HUES6 (cell line): ENCODE measurements around the gene KIF1A.
"Not testable (repeated sequence)": the region's sequence is repeated elsewhere in the genome, so short reads cannot be mapped to it uniquely, and the experiment has no call there.

Source experiments
- H3K27ac ChIP-seq: 2 replicates; pipeline ENCODE4 v1.7.0; 2013; ENCODE audit warnings: low read depth, mild to moderate bottlenecking, low read length, inconsistent platforms
- H3K27me3 ChIP-seq: 2 replicates; pipeline ENCODE4 v1.6.1; 2013; ENCODE audit warnings: low read length; ENCODE audit not compliant: control insufficient read depth, insufficient read depth
- H3K36me3 ChIP-seq: 2 replicates; pipeline ENCODE4 v1.6.1; 2013; ENCODE audit warnings: low read length; ENCODE audit not compliant: control insufficient read depth, insufficient read depth
- H3K4me1 ChIP-seq: 2 replicates; pipeline ENCODE4 v1.6.1; 2013; ENCODE audit warnings: low read length; ENCODE audit not compliant: control insufficient read depth, insufficient read depth
- H3K4me3 ChIP-seq: 2 replicates; pipeline ENCODE4 v1.5.1; 2013; ENCODE audit warnings: low read depth, low read length
- H3K9ac ChIP-seq: one replicate; pipeline ENCODE4 v1.6.1; 2013; ENCODE audit warnings: mild to moderate bottlenecking, low read length
- H3K9me3 ChIP-seq: 2 replicates; pipeline ENCODE4 v1.6.1; 2013; ENCODE audit warnings: low read depth, low read length; ENCODE audit not compliant: control insufficient read depth, insufficient read depth

The KIF1A gene

GRCh38 chr2:240846873-240847595 is 27.0 kb upstream of the KIF1A start:
- H3K4me3 ChIP-seq = no peak overlapping the region
- H3K27me3 ChIP-seq = no peaks in the 10 kb centered on the region
- H3K27ac ChIP-seq = no peak overlapping the region
- no peak overlapping the region for H3K9ac ChIP-seq
- H3K9me3 ChIP-seq = peaks cover 14% of the 10 kb centered on the region
- H3K36me3 ChIP-seq = no peaks in the 10 kb centered on the region
- peaks cover 4% of the 10 kb centered on the region; the same call in 1 of the 2 replicates for H3K4me1 ChIP-seq

- H3K27ac ChIP-seq = not testable (repeated sequence)
Measured at GRCh38 chr2:240846309-240846708, 26.3 kb upstream of the KIF1A start.

GRCh38 chr2:240840435-240841060 is 20.5 kb upstream of the KIF1A start:
- Histone ChIP-seq H3K36me3 (no peaks in the 10 kb centered on the region), H3K27me3 (no peaks in the 10 kb centered on the region), H3K4me1 (peaks cover 4% of the 10 kb centered on the region; the same call in 1 of the 2 replicates), H3K4me3 (no peak overlapping the region), H3K9me3 (peaks cover 7% of the 10 kb centered on the region), H3K27ac (no peak overlapping the region), H3K9ac (no peak overlapping the region)

More at GRCh38 chr2:240846309-240846708, 26.3 kb upstream of the KIF1A start:
- H3K9me3 ChIP-seq = peaks cover 14% of the 10 kb centered on the region
- not testable (repeated sequence) for H3K4me3 ChIP-seq, H3K27me3 ChIP-seq, H3K4me1 ChIP-seq, H3K36me3 ChIP-seq, H3K9ac ChIP-seq

GRCh38 chr2:240839152-240840143 is 19.4 kb upstream of the KIF1A start:
- no peaks in the 10 kb centered on the region for H3K9me3 ChIP-seq
- H3K36me3 ChIP-seq = no peaks in the 10 kb centered on the region
- no peak overlapping the region for H3K9ac ChIP-seq
- H3K27ac ChIP-seq = no peak overlapping the region
- peaks cover 8% of the 10 kb centered on the region; the same call in 1 of the 2 replicates for H3K27me3 ChIP-seq
- no peak overlapping the region for H3K4me3 ChIP-seq
- peaks cover 4% of the 10 kb centered on the region; the same call in 1 of the 2 replicates for H3K4me1 ChIP-seq

- Histone ChIP-seq H3K27me3 (peaks cover 22% of the 10 kb centered on the region), H3K4me3 (no peak overlapping the region), H3K9me3 (no peaks in the 10 kb centered on the region), H3K9ac (no peak overlapping the region), H3K4me1 (no peaks in the 10 kb centered on the region), H3K27ac (no peak overlapping the region), H3K36me3 (no peaks in the 10 kb centered on the region)
Measured at GRCh38 chr2:240837621-240838020, 17.6 kb upstream of the KIF1A start.

GRCh38 chr2:240836781-240837467 is 16.9 kb upstream of the KIF1A start:
- H3K36me3 ChIP-seq = no peaks in the 10 kb centered on the region
- no peak overlapping the region for H3K9ac ChIP-seq
- H3K9me3 ChIP-seq = no peaks in the 10 kb centered on the region
- H3K4me3 ChIP-seq = no peak overlapping the region
- H3K4me1 ChIP-seq = no peaks in the 10 kb centered on the region
- peaks cover 25% of the 10 kb centered on the region for H3K27me3 ChIP-seq
- no peak overlapping the region for H3K27ac ChIP-seq

- peaks cover 39% of the 10 kb centered on the region for H3K27me3 ChIP-seq
- H3K4me1 ChIP-seq = no peaks in the 10 kb centered on the region
- no peak overlapping the region for H3K4me3 ChIP-seq
- H3K9ac ChIP-seq = no peak overlapping the region
- H3K36me3 ChIP-seq = no peaks in the 10 kb centered on the region
- H3K9me3 ChIP-seq = no peaks in the 10 kb centered on the region
- H3K27ac ChIP-seq = no peak overlapping the region
Measured at GRCh38 chr2:240835528-240835927, 15.5 kb upstream of the KIF1A start.

- H3K4me1 ChIP-seq = no peaks in the 10 kb centered on the region
- no peak overlapping the region for H3K4me3 ChIP-seq
- no peaks in the 10 kb centered on the region for H3K9me3 ChIP-seq
- no peaks in the 10 kb centered on the region for H3K36me3 ChIP-seq
- H3K27me3 ChIP-seq = peaks cover 50% of the 10 kb centered on the region
- no peak overlapping the region for H3K27ac ChIP-seq
- no peak overlapping the region for H3K9ac ChIP-seq
Measured at GRCh38 chr2:240834377-240834975, 14.5 kb upstream of the KIF1A start.

- Histone ChIP-seq H3K9ac (no peak overlapping the region), H3K4me3 (no peak overlapping the region), H3K27ac (no peak overlapping the region), H3K4me1 (no peaks in the 10 kb centered on the region), H3K9me3 (no peaks in the 10 kb centered on the region), H3K36me3 (no peaks in the 10 kb centered on the region), H3K27me3 (peaks cover 57% of the 10 kb centered on the region)
Measured at GRCh38 chr2:240833724-240834285, 13.8 kb upstream of the KIF1A start.

GRCh38 chr2:240832921-240833494 is 13.0 kb upstream of the KIF1A start:
- H3K27ac ChIP-seq = no peak overlapping the region
- no peak overlapping the region for H3K4me3 ChIP-seq
- peaks cover 65% of the 10 kb centered on the region for H3K27me3 ChIP-seq
- H3K36me3 ChIP-seq = no peaks in the 10 kb centered on the region
- H3K4me1 ChIP-seq = no peaks in the 10 kb centered on the region
- no peak overlapping the region for H3K9ac ChIP-seq
- H3K9me3 ChIP-seq = no peaks in the 10 kb centered on the region
